ENCODE data around the gene ROBO1. TPM values are rescaled to one million over a fixed set of nuclear protein-coding genes. Genes with fewer than 3 reads are reported as not detected.

Gene ROBO1
- total RNA-seq, 1 donor from 2014 or later: 71.7 TPM

- no peak overlapping the region for H3K27ac Mint-ChIP-seq (ENCODE audit: unreplicated experiment)
Observed at GRCh38 chr3:79314962-79315361, 452.8 kb downstream of the ROBO1 start.

GRCh38 chr3:79314544-79314943 lies 453.3 kb downstream of the ROBO1 start:
- H2AFZ ChIP-seq (ENCODE audit: low read depth, low read length): no peak overlapping the region
- no peak overlapping the region for H3K4me2 ChIP-seq (ENCODE audit: low read length)
- H4K20me1 ChIP-seq (ENCODE audit: insufficient read depth, low read length): no peaks in the 10 kb centered on the region
- no peaks in the 10 kb centered on the region for H3K4me1 ChIP-seq (ENCODE audit: insufficient read depth, low read length)
- no peak for TF ChIP-seq EZH2 (IDR thresholded peaks at IDR 0.05; ENCODE audit: insufficient read depth, low read length)
- no peak for TF ChIP-seq CTCF (IDR thresholded peaks at IDR 0.05; ENCODE audit: insufficient read depth, low read depth, low read length)
- H3K36me3 ChIP-seq (ENCODE audit: insufficient read depth, low read length): no peaks in the 10 kb centered on the region
- H3K79me2 ChIP-seq (ENCODE audit: insufficient read depth, low read length): no peaks in the 10 kb centered on the region
- no peak overlapping the region for H3K27ac ChIP-seq (ENCODE audit: low read depth, low read length)
- no peak for FAIRE-seq
- H3K36me3 Mint-ChIP-seq (ENCODE audit: low read depth, unreplicated experiment): no peaks in the 10 kb centered on the region
- no peaks in the 10 kb centered on the region for H3K27me3 ChIP-seq (ENCODE audit: insufficient read depth, low read length)
- H3K9ac ChIP-seq (ENCODE audit: low read length): no peak overlapping the region
- no peaks in the 10 kb centered on the region for H3K9me3 ChIP-seq (ENCODE audit: insufficient read depth, low read depth, low read length)
- DNase-seq (ENCODE audit: low read depth): no peak
- H3K4me3 Mint-ChIP-seq (ENCODE audit: unreplicated experiment): no peak overlapping the region
- H3K9me3 Mint-ChIP-seq (ENCODE audit: unreplicated experiment): no peaks in the 10 kb centered on the region
- no peaks in the 10 kb centered on the region for H3K27me3 Mint-ChIP-seq (ENCODE audit: low read depth, unreplicated experiment)
- no peaks in the 10 kb centered on the region for H3K4me1 Mint-ChIP-seq (ENCODE audit: low read depth, unreplicated experiment)
- no peak overlapping the region for H3K27ac Mint-ChIP-seq (ENCODE audit: unreplicated experiment)
- no peak overlapping the region for H3K4me3 ChIP-seq (ENCODE audit: insufficient read depth, low read depth, low read length)

More at GRCh38 chr3:79314962-79315361, 452.8 kb downstream of the ROBO1 start:
- Histone ChIP-seq H3K9me3 (ENCODE audit: insufficient read depth, low read depth, low read length) (no peaks in the 10 kb centered on the region), H3K4me3 (ENCODE audit: insufficient read depth, low read depth, low read length) (no peak overlapping the region), H3K27ac (ENCODE audit: low read depth, low read length) (no peak overlapping the region), H3K79me2 (ENCODE audit: insufficient read depth, low read length) (no peaks in the 10 kb centered on the region), H3K4me1 (ENCODE audit: insufficient read depth, low read length) (no peaks in the 10 kb centered on the region), H3K9ac (ENCODE audit: low read length) (no peak overlapping the region), H3K27me3 (ENCODE audit: insufficient read depth, low read length) (no peaks in the 10 kb centered on the region), H3K4me2 (ENCODE audit: low read length) (no peak overlapping the region), H4K20me1 (ENCODE audit: insufficient read depth, low read length) (no peaks in the 10 kb centered on the region), H3K36me3 (ENCODE audit: insufficient read depth, low read length) (no peaks in the 10 kb centered on the region), H2AFZ (ENCODE audit: low read depth, low read length) (no peak overlapping the region)
- Mint-ChIP-seq H3K4me1 (ENCODE audit: low read depth, unreplicated experiment) (no peaks in the 10 kb centered on the region), H3K4me3 (ENCODE audit: unreplicated experiment) (no peak overlapping the region), H3K27me3 (ENCODE audit: low read depth, unreplicated experiment) (no peaks in the 10 kb centered on the region), H3K9me3 (ENCODE audit: unreplicated experiment) (no peaks in the 10 kb centered on the region), H3K36me3 (ENCODE audit: low read depth, unreplicated experiment) (no peaks in the 10 kb centered on the region)
- TF ChIP-seq EZH2 (IDR thresholded peaks at IDR 0.05; ENCODE audit: insufficient read depth, low read length): no peak
- no peak for TF ChIP-seq CTCF (IDR thresholded peaks at IDR 0.05; ENCODE audit: insufficient read depth, low read depth, low read length)
- FAIRE-seq (no peak), DNase-seq (ENCODE audit: low read depth) (no peak)

GRCh38 chr3:79310016-79310415 lies 457.8 kb downstream of the ROBO1 start:
- no peak overlapping the region for H3K4me3 Mint-ChIP-seq (ENCODE audit: unreplicated experiment)
- Histone ChIP-seq H3K79me2 (ENCODE audit: insufficient read depth, low read length) (no peaks in the 10 kb centered on the region), H4K20me1 (ENCODE audit: insufficient read depth, low read length) (no peaks in the 10 kb centered on the region), H3K27ac (ENCODE audit: low read depth, low read length) (no peak overlapping the region), H3K27me3 (ENCODE audit: insufficient read depth, low read length) (no peaks in the 10 kb centered on the region), H3K9me3 (ENCODE audit: insufficient read depth, low read depth, low read length) (no peaks in the 10 kb centered on the region), H3K4me2 (ENCODE audit: low read length) (no peak overlapping the region), H3K4me1 (ENCODE audit: insufficient read depth, low read length) (no peaks in the 10 kb centered on the region), H3K36me3 (ENCODE audit: insufficient read depth, low read length) (no peaks in the 10 kb centered on the region), H3K9ac (ENCODE audit: low read length) (no peak overlapping the region), H3K4me3 (ENCODE audit: insufficient read depth, low read depth, low read length) (no peak overlapping the region), H2AFZ (ENCODE audit: low read depth, low read length) (no peak overlapping the region)
- no peaks in the 10 kb centered on the region for H3K36me3 Mint-ChIP-seq (ENCODE audit: low read depth, unreplicated experiment)
- no peak for DNase-seq (ENCODE audit: low read depth)
- no peaks in the 10 kb centered on the region for H3K4me1 Mint-ChIP-seq (ENCODE audit: low read depth, unreplicated experiment)
- FAIRE-seq: no peak
- no peaks in the 10 kb centered on the region for H3K27me3 Mint-ChIP-seq (ENCODE audit: low read depth, unreplicated experiment)
- TF ChIP-seq CTCF (IDR thresholded peaks at IDR 0.05; ENCODE audit: insufficient read depth, low read depth, low read length) (no peak), EZH2 (IDR thresholded peaks at IDR 0.05; ENCODE audit: insufficient read depth, low read length) (no peak)
- H3K27ac Mint-ChIP-seq (ENCODE audit: unreplicated experiment): peak overlapping the region; percentile 4
- no peaks in the 10 kb centered on the region for H3K9me3 Mint-ChIP-seq (ENCODE audit: unreplicated experiment)
